ENCODE data around the gene DPP4. TPM values are rescaled to one million over a fixed set of nuclear protein-coding genes. Genes with fewer than 3 reads are reported as not detected.

Gene DPP4
- total RNA-seq, 1 experiment from 2014 or later = 23.3 TPM

DNA sequence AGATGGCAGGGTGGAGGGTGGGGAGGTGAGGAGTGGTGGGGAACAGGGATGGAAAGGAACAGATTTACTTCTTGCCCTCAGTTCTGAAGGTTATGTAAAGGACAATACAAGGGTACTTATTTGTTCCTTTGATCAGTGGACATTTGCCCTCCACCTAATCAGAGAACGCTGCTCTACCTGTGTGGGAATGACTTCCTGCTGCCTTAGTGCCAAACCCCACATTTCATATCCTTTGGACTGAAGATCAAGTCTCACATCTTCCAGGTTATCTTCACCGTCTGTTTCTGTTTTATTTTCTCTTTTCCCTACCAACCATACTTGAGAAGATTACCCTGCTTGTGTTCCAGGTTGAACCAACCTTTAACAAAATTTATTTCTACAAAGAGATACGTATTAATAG is 8.7 kb upstream of the DPP4 start:
- H3K4me1 ChIP-seq (ENCODE audit: insufficient read depth, low read length) = peaks cover 30% of the 10 kb centered on the region
- H4K20me1 ChIP-seq (ENCODE audit: low read length) = no peaks in the 10 kb centered on the region
- H3K36me3 ChIP-seq (ENCODE audit: low read depth, low read length) = no peaks in the 10 kb centered on the region
- intact Hi-C loops (cut with micrococcal nuclease) = no loop called here
- no peak overlapping the region for H3K4me3 ChIP-seq (ENCODE audit: low read length)
- TF ChIP-seq EZH2 (IDR thresholded peaks at IDR 0.05; ENCODE audit: low read length, unreplicated experiment) (no peak), EZH2phosphoT487 (IDR thresholded peaks at IDR 0.05; ENCODE audit: borderline replicate concordance, low read length) (no peak)
- TF ChIP-seq, protein P1, sequence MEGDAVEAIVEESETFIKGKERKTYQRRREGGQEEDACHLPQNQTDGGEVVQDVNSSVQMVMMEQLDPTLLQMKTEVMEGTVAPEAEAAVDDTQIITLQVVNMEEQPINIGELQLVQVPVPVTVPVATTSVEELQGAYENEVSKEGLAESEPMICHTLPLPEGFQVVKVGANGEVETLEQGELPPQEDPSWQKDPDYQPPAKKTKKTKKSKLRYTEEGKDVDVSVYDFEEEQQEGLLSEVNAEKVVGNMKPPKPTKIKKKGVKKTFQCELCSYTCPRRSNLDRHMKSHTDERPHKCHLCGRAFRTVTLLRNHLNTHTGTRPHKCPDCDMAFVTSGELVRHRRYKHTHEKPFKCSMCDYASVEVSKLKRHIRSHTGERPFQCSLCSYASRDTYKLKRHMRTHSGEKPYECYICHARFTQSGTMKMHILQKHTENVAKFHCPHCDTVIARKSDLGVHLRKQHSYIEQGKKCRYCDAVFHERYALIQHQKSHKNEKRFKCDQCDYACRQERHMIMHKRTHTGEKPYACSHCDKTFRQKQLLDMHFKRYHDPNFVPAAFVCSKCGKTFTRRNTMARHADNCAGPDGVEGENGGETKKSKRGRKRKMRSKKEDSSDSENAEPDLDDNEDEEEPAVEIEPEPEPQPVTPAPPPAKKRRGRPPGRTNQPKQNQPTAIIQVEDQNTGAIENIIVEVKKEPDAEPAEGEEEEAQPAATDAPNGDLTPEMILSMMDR (conservative IDR thresholded peaks at IDR 0.05; ENCODE audit: low read depth, low read length) = no peak
- no peaks in the 10 kb centered on the region for H3K79me2 ChIP-seq (ENCODE audit: low read length)
- no peaks in the 10 kb centered on the region for H3K9me2 ChIP-seq (replicated peaks; ENCODE audit: low read length)
- no peak overlapping the region for H3K27ac ChIP-seq (ENCODE audit: low read length)
- ChIA-PET POLR2A (ENCODE audit: unreplicated experiment) (no interaction called here), CTCF (no interaction called here)
- H3F3A ChIP-seq (ENCODE audit: low read length, unreplicated experiment) = no peaks in the 10 kb centered on the region
- H3K27me3 ChIP-seq (ENCODE audit: low read length) = no peaks in the 10 kb centered on the region
- no peak for ATAC-seq
- no peak overlapping the region for H2AFZ ChIP-seq (ENCODE audit: low read length)
- H3K4me2 ChIP-seq (ENCODE audit: low read length) = no peak overlapping the region
- H3K9ac ChIP-seq (ENCODE audit: low read length) = no peak overlapping the region
- peaks cover 10% of the 10 kb centered on the region; the same call in 1 of the 2 replicates for H3K9me3 ChIP-seq (ENCODE audit: low read length)
- no TSS peak for BruUV-seq (replicated peaks)
- no peak for DNase-seq

DNA sequence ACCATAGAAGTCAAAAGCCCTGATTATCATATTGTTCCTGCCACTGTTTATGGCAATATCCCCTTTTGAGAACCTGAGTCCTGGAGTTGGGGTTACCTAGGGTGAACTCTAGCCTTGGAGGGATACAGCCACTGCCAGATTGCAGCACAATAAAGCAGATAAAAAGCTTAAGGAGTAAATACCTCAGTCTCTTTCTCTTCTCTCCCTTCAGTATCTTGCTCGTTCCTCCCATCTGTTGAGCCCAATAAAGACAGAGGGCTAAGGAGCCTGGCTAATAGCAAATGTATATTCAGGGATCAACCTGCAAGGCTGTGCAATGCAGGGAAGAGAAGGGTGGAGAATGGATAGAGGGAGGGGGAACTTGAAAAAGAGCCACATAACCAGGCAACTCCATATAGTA is 8.0 kb upstream of the DPP4 start:
- DNase-seq (no peak), ATAC-seq (no peak)
- no TSS peak for BruUV-seq (replicated peaks)
- Histone ChIP-seq H3K9me2 (replicated peaks; ENCODE audit: low read length) (no peaks in the 10 kb centered on the region), H2AFZ (ENCODE audit: low read length) (no peak overlapping the region), H4K20me1 (ENCODE audit: low read length) (no peaks in the 10 kb centered on the region), H3K9me3 (ENCODE audit: low read length) (peaks cover 10% of the 10 kb centered on the region; the same call in 1 of the 2 replicates), H3K9ac (ENCODE audit: low read length) (no peak overlapping the region), H3K36me3 (ENCODE audit: low read depth, low read length) (no peaks in the 10 kb centered on the region), H3K4me2 (ENCODE audit: low read length) (no peak overlapping the region), H3K27ac (ENCODE audit: low read length) (no peak overlapping the region), H3F3A (ENCODE audit: low read length, unreplicated experiment) (no peaks in the 10 kb centered on the region), H3K4me3 (ENCODE audit: low read length) (no peak overlapping the region), H3K4me1 (ENCODE audit: insufficient read depth, low read length) (peaks cover 24% of the 10 kb centered on the region), H3K79me2 (ENCODE audit: low read length) (no peaks in the 10 kb centered on the region), H3K27me3 (ENCODE audit: low read length) (no peaks in the 10 kb centered on the region)
- ChIA-PET POLR2A (ENCODE audit: unreplicated experiment) (no interaction called here), CTCF (no interaction called here)
- intact Hi-C loops (cut with micrococcal nuclease) = no loop called here
- TF ChIP-seq EZH2phosphoT487 (IDR thresholded peaks at IDR 0.05; ENCODE audit: borderline replicate concordance, low read length) (no peak), EZH2 (IDR thresholded peaks at IDR 0.05; ENCODE audit: low read length, unreplicated experiment) (no peak)
- TF ChIP-seq, protein P1 (conservative IDR thresholded peaks at IDR 0.05; ENCODE audit: low read depth, low read length) = no peak

DNA sequence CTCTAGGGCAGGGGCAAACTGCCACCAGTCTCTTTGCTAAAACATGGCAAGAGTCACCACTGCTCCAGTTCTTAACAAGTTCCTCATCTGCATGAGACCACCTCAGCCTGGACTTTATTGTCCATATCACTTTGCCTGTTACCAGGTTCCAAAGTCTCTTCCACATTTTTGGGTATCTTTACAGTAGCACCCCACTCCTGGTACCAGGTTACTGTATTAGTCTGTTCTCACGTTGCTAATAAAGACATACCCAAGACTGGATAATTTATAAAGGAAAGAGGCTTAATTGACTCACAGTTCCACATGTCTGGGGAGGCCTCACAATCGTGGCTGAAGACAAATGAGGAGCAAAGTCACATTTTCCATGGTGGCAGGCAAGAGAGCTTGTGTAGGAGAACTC is 5.5 kb upstream of the DPP4 start:
- no peak for DNase-seq
- H3K9me2 ChIP-seq (replicated peaks; ENCODE audit: low read length) = no peaks in the 10 kb centered on the region
- POLR2A ChIA-PET (ENCODE audit: unreplicated experiment) = no interaction called here
- BruUV-seq (replicated peaks) = no TSS peak
- no peaks in the 10 kb centered on the region for H3K36me3 ChIP-seq (ENCODE audit: low read depth, low read length)
- H3K27me3 ChIP-seq (ENCODE audit: low read length) = no peaks in the 10 kb centered on the region
- H3F3A ChIP-seq (ENCODE audit: low read length, unreplicated experiment) = no peaks in the 10 kb centered on the region
- no peak overlapping the region for H3K9ac ChIP-seq (ENCODE audit: low read length)
- no peak overlapping the region for H3K4me2 ChIP-seq (ENCODE audit: low read length)
- H3K79me2 ChIP-seq (ENCODE audit: low read length) = no peaks in the 10 kb centered on the region
- CTCF ChIA-PET = no interaction called here
- no peaks in the 10 kb centered on the region for H4K20me1 ChIP-seq (ENCODE audit: low read length)
- H3K4me1 ChIP-seq (ENCODE audit: insufficient read depth, low read length) = peaks cover 12% of the 10 kb centered on the region; the same call in 1 of the 2 replicates
- ATAC-seq = no peak
- H3K27ac ChIP-seq (ENCODE audit: low read length) = no peak overlapping the region
- peaks cover 10% of the 10 kb centered on the region; the same call in 1 of the 2 replicates for H3K9me3 ChIP-seq (ENCODE audit: low read length)
- H2AFZ ChIP-seq (ENCODE audit: low read length) = no peak overlapping the region
- TF ChIP-seq EZH2phosphoT487 (IDR thresholded peaks at IDR 0.05; ENCODE audit: borderline replicate concordance, low read length) = no peak
- TF ChIP-seq EZH2 (IDR thresholded peaks at IDR 0.05; ENCODE audit: low read length, unreplicated experiment) = no peak
- TF ChIP-seq, protein P1 (conservative IDR thresholded peaks at IDR 0.05; ENCODE audit: low read depth, low read length) = no peak
- no peak overlapping the region for H3K4me3 ChIP-seq (ENCODE audit: low read length)
- intact Hi-C loops (cut with micrococcal nuclease) = no loop called here

Measured in PC-3 (cell line).